ENCODE data around the gene PLEKHG1.

GRCh38 chr6:150606647-150607328 is 7.1 kb downstream of the PLEKHG1 start:
- TF ChIP-seq FOXM1 (IDR thresholded peaks at IDR 0.05; ENCODE audit: borderline replicate concordance) (no peak), LEF1 (IDR thresholded peaks at IDR 0.05; ENCODE audit: borderline replicate concordance) (no peak), SP1 (IDR thresholded peaks at IDR 0.05) (no peak), ZNF384 (IDR thresholded peaks at IDR 0.05) (no peak), NFRKB (IDR thresholded peaks at IDR 0.05) (no peak), ELF4 (IDR thresholded peaks at IDR 0.05) (no peak), ARNT (IDR thresholded peaks at IDR 0.05) (no peak), SUZ12 (IDR thresholded peaks at IDR 0.05) (no peak), TARDBP (IDR thresholded peaks at IDR 0.05) (no peak), FOXK2 (IDR thresholded peaks at IDR 0.05) (no peak), HDGF (IDR thresholded peaks at IDR 0.05; ENCODE audit: borderline replicate concordance) (no peak), BHLHE40 (IDR thresholded peaks at IDR 0.05; ENCODE audit: borderline replicate concordance) (no peak), PKNOX1 (IDR thresholded peaks at IDR 0.05) (no peak), FOXA1 (IDR thresholded peaks at IDR 0.05) (no peak)

Measured in HEK293T (cell line).